ENCODE measurements around the gene LARP1B. TPM values are rescaled to one million over a fixed set of nuclear protein-coding genes. Genes with fewer than 3 reads are reported as not detected.

LARP1B gene
- total RNA-seq, 1 donor from 2014 or later: 27.9 TPM

DNA sequence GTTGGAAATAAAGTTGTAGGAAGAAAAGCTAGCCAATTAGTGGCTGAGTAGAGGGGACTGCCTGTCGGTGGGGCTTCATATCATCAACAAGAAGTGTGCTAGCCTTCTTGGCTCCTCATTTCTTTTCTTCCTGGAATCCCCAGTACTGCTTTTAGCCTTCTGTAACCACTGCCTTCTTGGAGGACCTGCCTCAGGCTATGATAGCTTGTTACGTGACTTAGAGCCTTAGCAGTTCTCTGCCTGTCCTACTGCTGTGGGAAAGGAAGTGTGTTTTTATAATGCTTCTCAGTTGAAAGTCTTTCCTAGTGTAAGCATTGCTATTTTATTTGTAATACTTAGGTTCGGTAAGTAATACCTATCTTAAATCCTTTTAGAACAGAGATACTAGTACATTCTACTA, 61.9 kb downstream of the LARP1B start:
- Mint-ChIP-seq H3K27me3 (ENCODE audit: insufficient read depth, low read depth) (no peaks in the 10 kb centered on the region), H3K36me3 (peaks cover 23% of the 10 kb centered on the region), H3K27ac (no peak overlapping the region), H3K9me3 (no peaks in the 10 kb centered on the region), H3K4me3 (no peak overlapping the region), H3K4me1 (no peaks in the 10 kb centered on the region)
- Histone ChIP-seq H4K20me1 (ENCODE audit: low read depth) (no peaks in the 10 kb centered on the region), H3K4me1 (no peaks in the 10 kb centered on the region), H3K79me2 (ENCODE audit: low read depth) (no peaks in the 10 kb centered on the region), H3K9ac (no peak overlapping the region), H2AFZ (replicated peaks) (no peak overlapping the region), H3K36me3 (no peaks in the 10 kb centered on the region), H3K27me3 (no peaks in the 10 kb centered on the region), H3K4me2 (no peak overlapping the region), H3K9me3 (ENCODE audit: low read depth) (no peaks in the 10 kb centered on the region), H3K27ac (no peak overlapping the region), H3F3A (ENCODE audit: low read depth) (no peaks in the 10 kb centered on the region), H3K4me3 (no peak overlapping the region)
- TF ChIP-seq EZH2phosphoT487 (IDR thresholded peaks at IDR 0.05): no peak
- no peak for TF ChIP-seq EZH2 (IDR thresholded peaks at IDR 0.05)
- TF ChIP-seq, protein P1, sequence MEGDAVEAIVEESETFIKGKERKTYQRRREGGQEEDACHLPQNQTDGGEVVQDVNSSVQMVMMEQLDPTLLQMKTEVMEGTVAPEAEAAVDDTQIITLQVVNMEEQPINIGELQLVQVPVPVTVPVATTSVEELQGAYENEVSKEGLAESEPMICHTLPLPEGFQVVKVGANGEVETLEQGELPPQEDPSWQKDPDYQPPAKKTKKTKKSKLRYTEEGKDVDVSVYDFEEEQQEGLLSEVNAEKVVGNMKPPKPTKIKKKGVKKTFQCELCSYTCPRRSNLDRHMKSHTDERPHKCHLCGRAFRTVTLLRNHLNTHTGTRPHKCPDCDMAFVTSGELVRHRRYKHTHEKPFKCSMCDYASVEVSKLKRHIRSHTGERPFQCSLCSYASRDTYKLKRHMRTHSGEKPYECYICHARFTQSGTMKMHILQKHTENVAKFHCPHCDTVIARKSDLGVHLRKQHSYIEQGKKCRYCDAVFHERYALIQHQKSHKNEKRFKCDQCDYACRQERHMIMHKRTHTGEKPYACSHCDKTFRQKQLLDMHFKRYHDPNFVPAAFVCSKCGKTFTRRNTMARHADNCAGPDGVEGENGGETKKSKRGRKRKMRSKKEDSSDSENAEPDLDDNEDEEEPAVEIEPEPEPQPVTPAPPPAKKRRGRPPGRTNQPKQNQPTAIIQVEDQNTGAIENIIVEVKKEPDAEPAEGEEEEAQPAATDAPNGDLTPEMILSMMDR (IDR thresholded peaks at IDR 0.05): no peak
- no peak for DNase-seq (ENCODE audit: low spot score)

DNA sequence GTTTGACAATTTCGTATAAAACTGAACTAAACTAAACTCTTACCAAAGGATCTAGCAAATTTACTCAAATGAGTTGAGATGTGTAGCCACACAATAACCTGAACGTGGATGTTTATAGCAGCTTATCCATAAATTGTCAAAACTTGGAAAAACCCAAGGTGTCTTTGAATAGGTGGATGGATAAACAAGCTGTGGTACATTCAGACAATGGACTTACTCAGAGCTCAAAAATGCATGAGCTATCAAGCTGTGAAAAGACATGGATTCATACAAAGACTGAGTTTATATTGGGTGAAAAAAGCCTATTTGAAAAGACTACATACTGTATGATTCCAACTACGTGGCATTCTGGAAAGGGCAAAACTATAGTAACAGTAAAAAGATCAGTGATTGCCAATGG, 69.5 kb downstream of the LARP1B start:
- Histone ChIP-seq H3K27me3 (no peaks in the 10 kb centered on the region), H2AFZ (replicated peaks) (no peak overlapping the region), H4K20me1 (ENCODE audit: low read depth) (no peaks in the 10 kb centered on the region), H3K36me3 (no peaks in the 10 kb centered on the region), H3K27ac (no peak overlapping the region), H3K4me1 (no peaks in the 10 kb centered on the region), H3K9ac (no peak overlapping the region), H3F3A (ENCODE audit: low read depth) (no peaks in the 10 kb centered on the region), H3K9me3 (ENCODE audit: low read depth) (no peaks in the 10 kb centered on the region), H3K79me2 (ENCODE audit: low read depth) (no peaks in the 10 kb centered on the region), H3K4me3 (no peak overlapping the region), H3K4me2 (no peak overlapping the region)
- H3K4me3 Mint-ChIP-seq: no peak overlapping the region
- H3K4me1 Mint-ChIP-seq: no peaks in the 10 kb centered on the region
- TF ChIP-seq EZH2phosphoT487 (IDR thresholded peaks at IDR 0.05) (no peak), EZH2 (IDR thresholded peaks at IDR 0.05) (no peak)
- TF ChIP-seq, protein P1 (IDR thresholded peaks at IDR 0.05): no peak
- H3K27me3 Mint-ChIP-seq (ENCODE audit: insufficient read depth, low read depth): no peaks in the 10 kb centered on the region
- H3K27ac Mint-ChIP-seq: no peak overlapping the region
- no peak for DNase-seq (ENCODE audit: low spot score)
- no peaks in the 10 kb centered on the region for H3K9me3 Mint-ChIP-seq
- H3K36me3 Mint-ChIP-seq: peaks cover 16% of the 10 kb centered on the region

DNA sequence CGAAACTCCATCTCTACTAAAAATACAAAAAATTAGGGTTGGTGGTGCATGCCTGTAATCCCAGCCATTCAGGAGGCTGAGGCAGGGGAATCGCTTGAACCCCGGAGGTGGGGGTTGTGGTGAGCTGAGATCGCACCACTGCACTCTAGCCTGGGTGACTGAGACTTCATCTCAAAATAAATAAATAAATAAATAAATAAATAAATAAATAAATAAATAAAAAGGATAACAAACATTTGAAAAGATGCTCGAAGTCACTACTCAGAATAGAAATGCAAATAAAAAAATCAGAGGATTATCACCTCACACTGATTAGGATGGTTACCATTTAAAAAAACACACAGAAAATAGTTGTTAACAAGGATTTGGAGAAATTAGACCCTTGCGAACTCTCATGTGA, 73.8 kb downstream of the LARP1B start:
- H3K4me2 ChIP-seq: no peak overlapping the region
- H3K4me3 Mint-ChIP-seq: no peak overlapping the region
- no peak overlapping the region for H3K9ac ChIP-seq
- H3K4me1 ChIP-seq: no peaks in the 10 kb centered on the region
- no peak for TF ChIP-seq EZH2phosphoT487 (IDR thresholded peaks at IDR 0.05)
- no peak for TF ChIP-seq EZH2 (IDR thresholded peaks at IDR 0.05)
- TF ChIP-seq, protein P1 (IDR thresholded peaks at IDR 0.05): no peak
- H3K4me3 ChIP-seq: no peak overlapping the region
- no peaks in the 10 kb centered on the region for H3K9me3 Mint-ChIP-seq
- no peak overlapping the region for H2AFZ ChIP-seq (replicated peaks)
- no peaks in the 10 kb centered on the region for H3K27me3 ChIP-seq
- no peak for DNase-seq (ENCODE audit: low spot score)
- H3K9me3 ChIP-seq (ENCODE audit: low read depth): no peaks in the 10 kb centered on the region
- no peak overlapping the region for H3K27ac ChIP-seq
- peaks cover 8% of the 10 kb centered on the region for H3K36me3 Mint-ChIP-seq
- no peaks in the 10 kb centered on the region for H4K20me1 ChIP-seq (ENCODE audit: low read depth)
- no peaks in the 10 kb centered on the region for H3K36me3 ChIP-seq
- H3F3A ChIP-seq (ENCODE audit: low read depth): no peaks in the 10 kb centered on the region
- no peaks in the 10 kb centered on the region for H3K79me2 ChIP-seq (ENCODE audit: low read depth)
- no peaks in the 10 kb centered on the region for H3K4me1 Mint-ChIP-seq
- H3K27me3 Mint-ChIP-seq (ENCODE audit: insufficient read depth, low read depth): no peaks in the 10 kb centered on the region
- H3K27ac Mint-ChIP-seq: no peak overlapping the region

Measured in neural progenitor cell (in vitro differentiated cells).